Neural crest cell (in vitro differentiated cells): ENCODE data around the gene QRSL1. TPM values are rescaled to one million over a fixed set of nuclear protein-coding genes. Genes with fewer than 3 reads are reported as not detected.

ENCODE experiments used
- DNase-seq: peaks from one replicate; pipeline ENCODE4 v3.0.0; 2021; ENCODE audit warnings: low read depth, mixed read lengths, low spot score
- H3K27ac Mint-ChIP-seq: one replicate; pipeline ENCODE4 v1.8.0; 2021; ENCODE audit warnings: mild to moderate bottlenecking, mixed read lengths; ENCODE audit not compliant: unreplicated experiment
- H3K27me3 Mint-ChIP-seq: 2 replicates; pipeline ENCODE4 v1.8.0; 2021; ENCODE audit warnings: low read depth, mild to moderate bottlenecking, mixed read lengths
- H3K36me3 Mint-ChIP-seq: 2 replicates; pipeline ENCODE4 v1.8.0; 2021; ENCODE audit warnings: low read depth, mild to moderate bottlenecking, mixed read lengths
- H3K4me1 Mint-ChIP-seq: 2 replicates; pipeline ENCODE4 v1.8.0; 2021; ENCODE audit warnings: mixed read lengths
- H3K4me3 Mint-ChIP-seq: one replicate; pipeline ENCODE4 v1.8.0; 2021; ENCODE audit warnings: mild to moderate bottlenecking, mixed read lengths
- H3K9me3 Mint-ChIP-seq: 2 replicates; pipeline ENCODE4 v1.8.0; 2021; ENCODE audit warnings: mixed read lengths
- total RNA-seq: library from RNA; stranded (reverse); gene quantifications from 2 replicates; pipeline ENCODE4 v1.2.1, GENCODE V29; 2021
- TF ChIP-seq, protein P1 (sequence below): fragments of 200-600 bp; sonication (generic); conservative IDR thresholded peaks from 2 replicates; pipeline ENCODE4 v1.5.0; 2021; ENCODE audit warnings: antibody characterized with exemption, mild to moderate bottlenecking

Gene QRSL1
- total RNA-seq, 1 donor from 2014 or later = 18.4 TPM

DNA sequence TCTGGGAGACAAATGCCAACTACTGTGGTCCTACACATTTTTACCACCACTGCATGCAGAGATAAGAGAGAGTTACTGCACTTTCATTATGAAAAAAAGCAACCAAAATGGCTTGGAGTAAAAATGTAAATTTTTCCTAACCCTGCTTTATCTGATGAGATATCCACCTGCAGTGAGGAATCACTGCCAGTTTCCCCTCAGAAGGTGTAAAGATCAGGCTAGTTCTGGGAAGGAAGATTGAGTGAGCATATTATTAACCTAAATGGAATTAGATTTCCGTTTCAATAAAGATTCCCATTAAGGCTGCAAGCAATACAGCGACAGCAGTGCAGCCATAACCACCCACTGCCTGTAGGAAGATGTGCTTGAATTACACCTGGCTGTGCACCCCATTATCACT lies 84.9 kb downstream of the QRSL1 start:
- Mint-ChIP-seq H3K9me3 (no peaks in the 10 kb centered on the region), H3K36me3 (no peaks in the 10 kb centered on the region), H3K4me1 (no peaks in the 10 kb centered on the region), H3K27ac (no peak overlapping the region), H3K4me3 (no peak overlapping the region), H3K27me3 (no peaks in the 10 kb centered on the region)
- TF ChIP-seq, protein P1, sequence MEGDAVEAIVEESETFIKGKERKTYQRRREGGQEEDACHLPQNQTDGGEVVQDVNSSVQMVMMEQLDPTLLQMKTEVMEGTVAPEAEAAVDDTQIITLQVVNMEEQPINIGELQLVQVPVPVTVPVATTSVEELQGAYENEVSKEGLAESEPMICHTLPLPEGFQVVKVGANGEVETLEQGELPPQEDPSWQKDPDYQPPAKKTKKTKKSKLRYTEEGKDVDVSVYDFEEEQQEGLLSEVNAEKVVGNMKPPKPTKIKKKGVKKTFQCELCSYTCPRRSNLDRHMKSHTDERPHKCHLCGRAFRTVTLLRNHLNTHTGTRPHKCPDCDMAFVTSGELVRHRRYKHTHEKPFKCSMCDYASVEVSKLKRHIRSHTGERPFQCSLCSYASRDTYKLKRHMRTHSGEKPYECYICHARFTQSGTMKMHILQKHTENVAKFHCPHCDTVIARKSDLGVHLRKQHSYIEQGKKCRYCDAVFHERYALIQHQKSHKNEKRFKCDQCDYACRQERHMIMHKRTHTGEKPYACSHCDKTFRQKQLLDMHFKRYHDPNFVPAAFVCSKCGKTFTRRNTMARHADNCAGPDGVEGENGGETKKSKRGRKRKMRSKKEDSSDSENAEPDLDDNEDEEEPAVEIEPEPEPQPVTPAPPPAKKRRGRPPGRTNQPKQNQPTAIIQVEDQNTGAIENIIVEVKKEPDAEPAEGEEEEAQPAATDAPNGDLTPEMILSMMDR = no peak
- DNase-seq = no peak

DNA sequence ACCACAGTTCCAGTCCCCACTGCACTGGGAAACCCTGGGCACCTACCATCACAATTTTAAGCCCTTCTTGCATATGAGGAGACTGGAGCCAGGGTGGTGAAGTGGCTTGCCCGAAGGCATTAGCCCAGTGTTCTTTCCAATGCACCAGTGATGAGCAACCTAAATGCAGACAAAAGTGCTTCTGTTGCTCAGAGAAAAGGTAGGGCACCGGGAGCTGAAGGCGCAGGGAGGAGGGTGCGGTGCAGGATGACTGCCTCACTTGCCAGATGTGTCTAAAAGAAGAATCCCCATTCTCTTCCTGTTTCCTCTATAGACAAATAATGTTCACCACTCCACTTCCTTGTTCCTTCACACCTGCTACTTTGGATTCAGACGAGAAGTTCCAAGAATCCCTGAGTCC lies 86.5 kb downstream of the QRSL1 start:
- Mint-ChIP-seq H3K27me3 (no peaks in the 10 kb centered on the region), H3K36me3 (no peaks in the 10 kb centered on the region), H3K27ac (no peak overlapping the region), H3K4me3 (no peak overlapping the region), H3K4me1 (no peaks in the 10 kb centered on the region), H3K9me3 (no peaks in the 10 kb centered on the region)
- TF ChIP-seq, protein P1 = no peak
- no peak for DNase-seq

DNA sequence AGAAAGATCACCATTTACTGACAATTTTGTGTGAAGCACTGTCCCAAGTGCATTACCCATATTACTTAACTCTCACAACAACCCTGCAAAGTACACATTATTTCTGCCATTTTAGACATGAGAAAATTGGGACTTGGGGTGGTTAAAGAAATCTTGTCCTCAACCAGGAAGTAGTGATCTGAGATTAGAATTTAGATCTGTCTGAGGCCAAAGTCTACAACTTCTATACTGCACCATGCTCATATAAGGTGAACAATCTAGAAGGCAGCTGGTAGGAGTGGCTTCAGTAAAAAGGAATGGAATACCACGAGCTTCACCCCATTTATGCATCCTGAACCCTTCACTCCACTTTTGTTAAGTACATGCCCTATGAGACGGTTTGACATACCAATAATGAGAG lies 87.6 kb downstream of the QRSL1 start:
- Mint-ChIP-seq H3K27me3 (no peaks in the 10 kb centered on the region), H3K4me3 (no peak overlapping the region), H3K36me3 (no peaks in the 10 kb centered on the region), H3K4me1 (peaks cover 3% of the 10 kb centered on the region), H3K27ac (no peak overlapping the region), H3K9me3 (no peaks in the 10 kb centered on the region)
- DNase-seq = no peak
- TF ChIP-seq, protein P1 = no peak

Other genes with a start within 250 kb of the QRSL1 start
- 9.1 and 9.8 TPM in 2 replicates for gene RTN4IP1, start 80 bp upstream of the QRSL1 start, total RNA-seq